ENCODE results near the gene BANK1.

The BANK1 gene

DNA sequence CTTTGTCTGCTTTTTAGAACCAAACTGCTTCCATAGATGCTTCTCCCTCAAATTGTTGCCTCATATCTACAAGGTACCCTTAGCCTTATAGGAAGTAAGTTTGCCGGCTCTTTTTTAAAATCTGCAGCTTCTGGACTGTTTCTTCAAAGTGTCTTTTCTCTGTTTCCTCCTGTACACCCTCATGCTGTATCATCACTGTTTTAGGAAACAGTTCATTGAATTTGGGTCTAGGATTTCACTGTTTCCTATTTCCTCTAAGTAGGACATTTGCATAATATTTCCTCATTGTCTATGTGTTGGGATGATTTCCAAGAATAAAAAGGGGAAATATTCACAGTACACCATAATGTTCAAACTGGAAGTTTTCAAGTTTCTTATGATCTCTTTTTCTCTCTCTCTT is 43.0 kb downstream of the BANK1 start:
- Histone ChIP-seq H3K36me3 (ENCODE audit: insufficient read depth, insufficient read length, low read length) (no peaks in the 10 kb centered on the region), H3K9me3 (ENCODE audit: insufficient read depth, low read length) (no peaks in the 10 kb centered on the region), H3K4me1 (ENCODE audit: insufficient read depth, insufficient read length) (no peaks in the 10 kb centered on the region), H3K27me3 (ENCODE audit: insufficient read depth, insufficient read length) (no peaks in the 10 kb centered on the region), H3K4me3 (ENCODE audit: insufficient read length, low read depth) (no peak overlapping the region), H3K9ac (ENCODE audit: insufficient read length, low read depth) (no peak overlapping the region)
- DNase-seq (ENCODE audit: low read depth, low spot score): no peak
- TF ChIP-seq SUZ12 (IDR thresholded peaks at IDR 0.05; ENCODE audit: extremely low read depth, insufficient read depth, insufficient read length) (no peak), ZNF274 (IDR thresholded peaks at IDR 0.05; ENCODE audit: low read depth, low read length) (no peak), YY1 (IDR thresholded peaks at IDR 0.05; ENCODE audit: insufficient read depth, insufficient read length) (no peak)

DNA sequence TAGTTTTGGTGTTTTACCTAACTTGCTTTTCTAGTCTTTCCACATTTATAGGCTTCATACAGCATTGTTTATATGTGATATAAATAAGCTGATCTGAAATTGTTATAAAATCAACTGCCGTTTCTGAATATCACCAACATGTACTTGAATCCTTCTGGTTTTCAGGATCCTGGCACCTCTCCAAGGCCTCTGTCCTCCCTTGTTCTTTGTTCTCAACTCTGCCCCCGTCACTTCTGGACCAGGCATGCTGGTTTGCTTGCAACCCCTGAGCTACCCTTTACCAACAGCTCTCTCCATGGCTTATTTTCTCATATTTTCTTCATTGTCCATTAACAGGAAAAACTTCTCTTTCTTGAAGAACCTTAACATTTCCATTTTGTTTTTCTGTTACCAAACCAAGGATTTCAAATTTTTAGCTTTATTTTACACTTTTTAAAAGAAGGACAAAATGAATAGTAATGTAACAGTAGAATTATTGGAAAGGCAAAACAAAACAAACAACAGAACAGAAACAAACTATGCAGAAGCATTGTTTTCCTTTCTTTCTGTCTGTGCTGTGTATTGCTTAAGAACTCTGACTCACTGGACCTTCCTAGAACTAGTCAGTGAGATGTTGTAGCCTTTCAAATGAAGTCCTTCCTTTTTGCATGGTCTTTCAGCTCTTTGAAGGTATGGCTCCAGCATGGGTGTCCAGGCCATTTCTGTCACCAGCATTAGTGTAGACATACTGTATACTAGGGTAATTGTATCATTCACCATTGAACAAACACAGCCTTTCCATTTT is 44.8 kb downstream of the BANK1 start:
- Histone ChIP-seq H3K36me3 (ENCODE audit: insufficient read depth, insufficient read length, low read length) (no peaks in the 10 kb centered on the region), H3K9ac (ENCODE audit: insufficient read length, low read depth) (no peak overlapping the region), H3K27me3 (ENCODE audit: insufficient read depth, insufficient read length) (no peaks in the 10 kb centered on the region), H3K4me1 (ENCODE audit: insufficient read depth, insufficient read length) (no peaks in the 10 kb centered on the region), H3K9me3 (ENCODE audit: insufficient read depth, low read length) (no peaks in the 10 kb centered on the region), H3K4me3 (ENCODE audit: insufficient read length, low read depth) (no peak overlapping the region)
- DNase-seq (ENCODE audit: low read depth, low spot score): no peak
- no peak for TF ChIP-seq SUZ12 (IDR thresholded peaks at IDR 0.05; ENCODE audit: extremely low read depth, insufficient read depth, insufficient read length)
- TF ChIP-seq ZNF274 (IDR thresholded peaks at IDR 0.05; ENCODE audit: low read depth, low read length): no peak
- TF ChIP-seq YY1 (IDR thresholded peaks at IDR 0.05; ENCODE audit: insufficient read depth, insufficient read length): no peak

DNA sequence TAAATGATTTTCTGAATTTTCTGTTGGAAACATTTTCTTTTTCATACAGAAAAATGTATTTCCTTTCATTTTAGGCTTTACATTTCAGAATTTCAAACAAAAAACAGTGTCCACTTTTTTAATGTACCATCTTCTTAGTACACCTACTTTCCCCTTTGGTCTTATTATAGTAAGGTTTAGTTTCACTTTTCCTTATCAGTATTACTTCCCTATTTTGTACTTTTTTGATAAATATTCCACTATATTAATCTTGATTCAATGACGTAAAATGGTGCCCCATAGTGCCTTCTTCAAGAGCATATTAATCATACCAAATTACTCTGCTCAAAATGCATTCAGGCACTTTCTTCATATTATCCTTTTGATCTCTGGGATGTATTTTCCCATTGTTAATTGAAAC is 52.5 kb downstream of the BANK1 start:
- no peaks in the 10 kb centered on the region for H3K4me1 ChIP-seq (ENCODE audit: insufficient read depth, insufficient read length)
- H3K4me3 ChIP-seq (ENCODE audit: insufficient read length, low read depth): no peak overlapping the region
- TF ChIP-seq SUZ12 (IDR thresholded peaks at IDR 0.05; ENCODE audit: extremely low read depth, insufficient read depth, insufficient read length) (no peak), YY1 (IDR thresholded peaks at IDR 0.05; ENCODE audit: insufficient read depth, insufficient read length) (no peak)
- no peak overlapping the region for H3K9ac ChIP-seq (ENCODE audit: insufficient read length, low read depth)
- no peaks in the 10 kb centered on the region for H3K27me3 ChIP-seq (ENCODE audit: insufficient read depth, insufficient read length)
- DNase-seq (ENCODE audit: low read depth, low spot score): no peak
- no peaks in the 10 kb centered on the region for H3K36me3 ChIP-seq (ENCODE audit: insufficient read depth, insufficient read length, low read length)
- H3K9me3 ChIP-seq (ENCODE audit: insufficient read depth, low read length): no peaks in the 10 kb centered on the region

DNA sequence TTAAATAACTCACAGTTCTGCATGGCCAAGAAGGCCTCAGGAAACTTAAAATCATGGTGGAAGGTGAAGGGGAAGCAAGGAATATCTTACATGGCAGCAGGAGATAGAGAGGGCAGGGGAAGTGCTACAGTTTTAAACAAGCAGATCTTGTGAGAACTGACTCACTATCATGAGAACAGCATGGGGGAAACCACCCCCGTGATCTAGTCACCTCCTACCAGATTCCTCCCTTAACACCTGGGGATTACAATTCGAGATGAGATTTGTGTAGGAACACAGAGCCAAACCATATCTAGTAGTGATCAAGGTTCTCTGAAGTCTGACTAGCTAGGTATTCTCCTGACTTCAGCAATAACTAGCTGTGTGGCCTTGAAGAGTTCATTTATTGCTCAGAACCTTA is 56.0 kb downstream of the BANK1 start:
- H3K9me3 ChIP-seq (ENCODE audit: insufficient read depth, low read length): no peaks in the 10 kb centered on the region
- H3K4me3 ChIP-seq (ENCODE audit: insufficient read length, low read depth): no peak overlapping the region
- no peaks in the 10 kb centered on the region for H3K4me1 ChIP-seq (ENCODE audit: insufficient read depth, insufficient read length)
- no peak for DNase-seq (ENCODE audit: low read depth, low spot score)
- no peak overlapping the region for H3K9ac ChIP-seq (ENCODE audit: insufficient read length, low read depth)
- no peaks in the 10 kb centered on the region for H3K36me3 ChIP-seq (ENCODE audit: insufficient read depth, insufficient read length, low read length)
- no peak for TF ChIP-seq SUZ12 (IDR thresholded peaks at IDR 0.05; ENCODE audit: extremely low read depth, insufficient read depth, insufficient read length)
- TF ChIP-seq ZNF274 (IDR thresholded peaks at IDR 0.05; ENCODE audit: low read depth, low read length): no peak
- TF ChIP-seq YY1 (IDR thresholded peaks at IDR 0.05; ENCODE audit: insufficient read depth, insufficient read length): no peak
- H3K27me3 ChIP-seq (ENCODE audit: insufficient read depth, insufficient read length): no peaks in the 10 kb centered on the region

DNA sequence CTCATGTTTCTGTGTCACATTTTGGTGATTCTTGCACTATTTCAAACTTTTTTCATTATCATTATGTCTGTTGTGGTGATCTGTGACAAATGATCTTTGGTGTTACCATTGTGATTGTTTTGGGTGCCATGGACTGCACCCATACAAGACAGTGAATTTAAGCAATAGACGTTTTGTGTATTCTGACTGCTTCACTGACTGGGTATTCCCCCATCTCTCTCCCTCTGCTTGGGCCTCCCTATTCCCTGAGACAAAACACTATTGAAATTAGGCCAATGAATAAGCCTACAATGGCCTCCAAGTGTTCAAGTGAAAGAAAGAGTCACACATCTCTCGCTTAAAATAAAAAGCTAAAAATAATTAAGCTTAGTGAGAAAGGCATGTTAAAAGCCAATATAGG is 60.2 kb downstream of the BANK1 start:
- Histone ChIP-seq H3K4me3 (ENCODE audit: insufficient read length, low read depth) (no peak overlapping the region), H3K4me1 (ENCODE audit: insufficient read depth, insufficient read length) (no peaks in the 10 kb centered on the region), H3K27me3 (ENCODE audit: insufficient read depth, insufficient read length) (no peaks in the 10 kb centered on the region), H3K9ac (ENCODE audit: insufficient read length, low read depth) (no peak overlapping the region), H3K9me3 (ENCODE audit: insufficient read depth, low read length) (no peaks in the 10 kb centered on the region), H3K36me3 (ENCODE audit: insufficient read depth, insufficient read length, low read length) (no peaks in the 10 kb centered on the region)
- TF ChIP-seq ZNF274 (IDR thresholded peaks at IDR 0.05; ENCODE audit: low read depth, low read length): no peak
- TF ChIP-seq YY1 (IDR thresholded peaks at IDR 0.05; ENCODE audit: insufficient read depth, insufficient read length): no peak
- TF ChIP-seq SUZ12 (IDR thresholded peaks at IDR 0.05; ENCODE audit: extremely low read depth, insufficient read depth, insufficient read length): no peak
- DNase-seq (ENCODE audit: low read depth, low spot score): no peak

DNA sequence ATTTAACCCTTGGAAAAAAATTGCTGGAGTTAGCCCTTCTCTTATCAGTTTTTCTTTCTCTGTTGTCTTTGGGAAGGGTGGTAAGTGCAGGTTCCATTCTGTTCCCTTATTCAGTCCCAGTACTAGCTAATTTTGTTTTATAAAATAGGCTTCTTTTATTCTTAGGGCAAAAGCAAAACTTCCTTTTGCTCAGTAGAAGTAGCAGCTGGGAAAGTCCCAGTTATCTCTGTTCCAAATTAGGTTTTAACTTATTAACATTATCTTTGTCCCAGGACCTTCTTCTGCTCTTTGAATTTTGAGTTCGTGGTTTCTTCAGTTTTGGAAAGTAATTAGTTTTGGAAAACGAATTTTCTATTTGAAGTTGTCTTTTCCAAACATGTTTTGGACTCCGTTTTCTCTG is 61.1 kb downstream of the BANK1 start:
- Histone ChIP-seq H3K4me3 (ENCODE audit: insufficient read length, low read depth) (no peak overlapping the region), H3K9me3 (ENCODE audit: insufficient read depth, low read length) (no peaks in the 10 kb centered on the region), H3K27me3 (ENCODE audit: insufficient read depth, insufficient read length) (no peaks in the 10 kb centered on the region), H3K9ac (ENCODE audit: insufficient read length, low read depth) (no peak overlapping the region), H3K36me3 (ENCODE audit: insufficient read depth, insufficient read length, low read length) (no peaks in the 10 kb centered on the region), H3K4me1 (ENCODE audit: insufficient read depth, insufficient read length) (no peaks in the 10 kb centered on the region)
- no peak for DNase-seq (ENCODE audit: low read depth, low spot score)
- no peak for TF ChIP-seq SUZ12 (IDR thresholded peaks at IDR 0.05; ENCODE audit: extremely low read depth, insufficient read depth, insufficient read length)
- no peak for TF ChIP-seq ZNF274 (IDR thresholded peaks at IDR 0.05; ENCODE audit: low read depth, low read length)
- TF ChIP-seq YY1 (IDR thresholded peaks at IDR 0.05; ENCODE audit: insufficient read depth, insufficient read length): no peak

DNA sequence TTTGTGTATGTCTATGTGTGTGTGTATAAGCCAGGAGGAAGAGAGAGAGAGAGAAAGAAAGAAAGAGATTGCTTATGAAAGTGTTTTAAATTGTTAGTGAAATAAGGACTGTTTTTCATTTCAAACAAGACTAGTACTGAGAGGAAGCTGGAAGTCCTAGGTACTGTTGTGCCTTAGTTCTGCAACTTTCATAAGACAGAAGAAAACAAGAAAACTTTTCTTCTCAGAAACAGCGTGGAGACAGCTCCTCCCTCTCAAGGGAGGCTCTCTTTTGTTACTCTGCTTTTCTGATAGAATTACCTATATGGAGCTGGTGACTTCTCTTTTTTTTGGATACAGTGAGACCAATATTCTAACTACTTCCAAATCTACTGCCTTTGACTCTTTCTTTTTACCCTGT is 62.5 kb downstream of the BANK1 start:
- Histone ChIP-seq H3K36me3 (ENCODE audit: insufficient read depth, insufficient read length, low read length) (no peaks in the 10 kb centered on the region), H3K9ac (ENCODE audit: insufficient read length, low read depth) (no peak overlapping the region), H3K4me3 (ENCODE audit: insufficient read length, low read depth) (no peak overlapping the region), H3K4me1 (ENCODE audit: insufficient read depth, insufficient read length) (no peaks in the 10 kb centered on the region), H3K27me3 (ENCODE audit: insufficient read depth, insufficient read length) (no peaks in the 10 kb centered on the region), H3K9me3 (ENCODE audit: insufficient read depth, low read length) (no peaks in the 10 kb centered on the region)
- TF ChIP-seq ZNF274 (IDR thresholded peaks at IDR 0.05; ENCODE audit: low read depth, low read length) (no peak), SUZ12 (IDR thresholded peaks at IDR 0.05; ENCODE audit: extremely low read depth, insufficient read depth, insufficient read length) (no peak), YY1 (IDR thresholded peaks at IDR 0.05; ENCODE audit: insufficient read depth, insufficient read length) (no peak)
- no peak for DNase-seq (ENCODE audit: low read depth, low spot score)

Data from NT2/D1 (cell line).